Activated T-cell treated with anti-CD3 and anti-CD28 coated beads for 1 hour (primary cell): Measurements from ENCODE around the gene C1QL4.

Experiments used
- DNase-seq: peaks from one replicate; pipeline ENCODE4 v3.0.0-alpha.2; 2020; ENCODE audit warnings: low read depth

Gene C1QL4

GRCh38 chr12:49347311-49348193, 10.6 kb upstream of the C1QL4 start:
- DNase-seq, result peak; percentile 72

DNA sequence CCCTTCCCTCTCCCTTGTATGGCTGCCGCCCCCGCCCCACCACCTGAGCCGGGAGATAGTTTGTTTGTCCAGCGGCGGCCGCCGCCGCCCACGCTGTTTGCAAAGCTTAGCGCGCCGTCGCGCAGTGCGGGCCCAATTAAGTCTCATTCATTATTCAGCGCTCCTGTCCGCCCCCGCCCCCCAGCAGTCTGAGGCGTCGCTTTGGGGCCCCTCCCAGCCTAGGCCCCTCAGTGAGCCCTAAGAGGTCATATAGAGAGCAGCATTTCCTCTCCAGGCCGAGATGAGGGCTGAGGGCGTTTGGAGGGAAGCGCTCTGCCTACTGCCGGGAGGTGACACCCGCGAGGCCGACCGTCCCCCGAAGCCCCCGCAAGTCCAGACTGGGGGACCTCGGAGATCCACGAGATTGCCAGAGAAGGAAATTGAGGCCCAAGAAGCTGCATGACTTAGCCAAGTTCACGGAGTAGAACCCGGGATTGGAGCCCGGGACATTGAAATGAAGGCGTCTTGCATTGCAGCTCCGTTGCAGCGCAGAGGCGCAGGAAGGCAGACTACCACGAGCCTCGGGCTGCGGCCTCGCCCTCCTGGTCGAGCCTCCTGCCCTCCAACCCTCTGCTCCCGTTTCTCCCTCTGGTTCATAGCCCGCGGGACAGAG, 9.8 kb upstream of the C1QL4 start, which contains the start of gene DNAJC22:
DNAJC22 (plus strand) TSS at position 230 of the 652 bp plus-strand sequence. CDS start 1,985 bp downstream, outside the sequence.
- no peak for DNase-seq

GRCh38 chr12:49345825-49346658, 9.1 kb upstream of the C1QL4 start:
- no peak for DNase-seq

GRCh38 chr12:49345051-49345824, 8.2 kb upstream of the C1QL4 start:
- no peak for DNase-seq

GRCh38 chr12:49344486-49345050, 7.6 kb upstream of the C1QL4 start:
- no peak for DNase-seq

DNA sequence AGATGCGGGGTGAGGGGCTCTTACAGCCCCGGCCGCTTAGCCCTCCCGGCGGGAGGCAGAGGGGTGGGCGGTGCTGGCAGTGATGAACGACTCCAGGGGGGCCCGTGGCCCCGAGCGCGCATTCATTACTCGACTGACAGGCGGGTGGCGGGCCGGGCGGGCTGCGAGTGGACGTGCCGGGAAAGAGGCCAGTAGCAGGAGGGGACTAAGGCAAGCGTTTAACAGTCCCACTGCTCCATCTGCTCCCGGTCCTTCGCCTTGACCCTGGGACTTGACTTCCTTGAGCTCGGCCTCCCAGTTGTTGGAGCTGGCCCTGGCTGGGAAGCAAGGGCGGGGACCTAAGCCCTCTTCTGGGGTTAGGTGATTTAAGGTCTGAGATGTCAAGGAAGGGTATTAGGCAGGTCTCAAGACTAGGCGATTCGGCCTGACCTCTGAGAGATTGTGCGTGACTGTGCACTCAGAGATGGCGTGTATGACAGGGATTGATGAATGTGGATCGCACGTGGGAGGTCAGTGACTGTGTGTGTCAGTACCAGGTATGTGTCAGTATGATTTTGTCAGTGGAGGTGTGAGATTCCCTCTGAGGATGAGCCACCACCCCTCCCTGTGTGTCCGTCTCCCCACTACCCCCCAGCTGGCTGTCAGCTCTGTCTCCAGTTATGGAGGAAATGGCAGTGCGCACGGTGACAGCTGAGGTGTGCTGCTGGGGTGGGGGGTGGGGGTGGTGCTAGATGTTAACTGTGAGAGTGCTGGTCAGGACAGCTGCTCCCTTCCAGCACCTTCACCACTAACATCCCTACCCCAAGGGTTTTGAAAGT, 6.1 kb upstream of the C1QL4 start:
- DNase-seq, result no peak

GRCh38 chr12:49342066-49342913, 5.3 kb upstream of the C1QL4 start:
- DNase-seq, result peak; percentile 63

- no peak for DNase-seq
These were observed 4.7 kb upstream of the C1QL4 start for GRCh38 chr12:49341777-49342065.

GRCh38 chr12:49340971-49341776, 4.2 kb upstream of the C1QL4 start:
- DNase-seq, result no peak

GRCh38 chr12:49340095-49340870, 3.3 kb upstream of the C1QL4 start:
- no peak for DNase-seq

GRCh38 chr12:49339464-49339861, 2.5 kb upstream of the C1QL4 start:
- DNase-seq, result no peak

DNA sequence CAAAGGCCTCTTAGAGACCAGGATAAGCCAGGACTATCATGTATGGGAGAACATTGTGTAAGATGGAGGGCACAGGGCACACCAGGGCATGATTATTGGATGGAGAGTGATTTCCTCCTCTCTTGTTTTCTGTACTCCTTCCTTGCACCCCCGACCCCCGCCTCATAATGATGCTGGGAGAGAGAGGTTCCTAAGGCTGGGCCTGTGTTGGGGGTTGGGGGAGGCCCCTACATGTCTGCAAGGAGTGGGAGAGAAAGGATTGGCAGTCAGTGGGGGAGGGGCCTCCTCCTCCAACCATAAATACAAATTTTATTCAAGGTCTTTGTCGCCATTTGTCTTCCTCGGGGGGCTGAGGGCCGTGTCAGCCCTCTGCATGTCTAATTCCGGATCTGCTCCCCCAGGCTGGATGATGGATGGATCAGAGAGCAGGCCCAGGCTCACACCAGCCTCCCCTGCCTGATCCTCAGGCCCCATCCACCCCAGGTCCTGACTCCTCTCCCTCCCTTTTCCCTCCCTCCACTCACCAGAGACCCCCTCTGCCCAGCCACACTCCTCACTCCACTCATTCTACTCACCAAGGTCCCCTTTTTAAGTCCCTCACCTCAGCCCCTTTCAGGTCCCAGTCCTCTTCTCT, 2.0 kb upstream of the C1QL4 start:
- DNase-seq, result no peak

DNA sequence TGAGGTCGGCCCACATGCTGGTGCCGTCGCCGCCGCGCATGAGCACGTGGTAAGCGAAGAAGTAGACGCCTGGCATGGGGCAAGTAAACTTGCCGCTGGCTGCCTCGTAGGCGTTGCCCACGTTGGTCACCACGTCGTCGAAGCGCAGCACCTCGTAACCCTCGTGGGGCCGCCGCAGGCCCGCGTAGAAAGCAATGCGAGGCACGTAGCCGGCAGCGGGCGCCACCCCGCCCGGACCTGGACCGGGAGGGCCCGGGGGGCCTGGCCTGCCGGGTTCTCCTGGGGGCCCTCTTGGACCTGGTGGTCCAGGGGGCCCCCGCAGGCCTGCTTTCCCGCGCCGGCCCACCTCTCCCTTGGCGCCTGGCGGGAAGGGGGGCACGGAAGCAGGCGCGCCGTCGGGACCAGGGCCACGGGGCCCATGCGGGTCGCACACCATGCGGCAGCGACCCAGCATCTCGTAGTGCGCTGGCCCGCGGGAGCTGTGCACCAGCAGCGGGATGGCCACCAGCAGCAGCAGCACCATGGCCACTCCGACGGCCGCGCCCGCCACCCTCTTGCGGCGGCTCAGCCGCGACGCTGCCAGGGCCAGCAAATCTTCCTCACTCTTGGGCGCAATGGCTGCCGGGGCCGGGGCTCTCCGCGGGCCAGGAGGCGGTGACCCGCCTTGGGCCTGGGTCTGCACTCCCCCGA, 888 bp downstream of the C1QL4 start:
- no peak for DNase-seq

- DNase-seq, result no peak
These were observed 1.7 kb downstream of the C1QL4 start for GRCh38 chr12:49335118-49335954.

DNA sequence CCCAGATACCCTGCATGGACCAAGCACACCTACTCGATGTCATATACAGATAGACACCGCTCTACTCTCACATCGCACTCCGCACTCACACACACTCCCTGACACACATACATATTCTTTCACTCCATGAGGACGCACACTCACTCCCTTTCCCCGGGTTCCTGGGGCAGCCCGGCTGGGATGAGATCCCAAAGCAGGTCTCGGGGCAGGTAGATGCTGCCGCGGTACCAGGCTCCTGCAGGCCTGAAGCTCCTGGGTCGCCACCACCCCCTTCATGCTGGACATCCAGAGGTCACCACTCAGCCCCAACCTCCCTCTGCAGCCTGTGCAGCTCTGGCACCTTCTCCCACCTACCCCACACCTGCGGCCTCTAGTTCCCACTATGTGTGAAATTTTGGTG, 2.3 kb downstream of the C1QL4 start:
- DNase-seq, result no peak

DNA sequence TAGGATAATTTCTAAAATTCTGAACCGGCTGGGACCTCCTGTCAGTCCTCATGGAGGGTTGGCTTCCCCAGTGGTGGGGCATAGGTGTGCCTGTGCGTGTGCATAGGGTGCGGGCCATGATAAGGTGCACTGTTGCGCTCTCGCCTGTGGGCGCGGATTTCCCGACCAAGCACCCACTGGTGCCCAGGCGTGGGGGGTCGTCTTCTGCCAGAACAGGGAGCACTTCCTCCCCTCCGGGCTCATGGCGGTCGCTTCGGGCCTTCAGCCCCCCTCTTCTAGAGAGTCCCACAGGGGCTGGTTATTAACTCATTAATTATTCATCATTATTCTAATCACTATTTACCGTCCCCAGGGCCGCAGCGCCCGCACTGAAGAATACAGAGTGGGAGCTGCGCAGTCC, 2.8 kb downstream of the C1QL4 start:
- DNase-seq, result no peak
